Glutamatergic neuron (in vitro differentiated cells): ENCODE results near the gene FBN3. TPM values are rescaled to one million over a fixed set of nuclear protein-coding genes. Genes with fewer than 3 reads are reported as not detected.

ENCODE experiments used
- DNase-seq: peaks from one replicate; pipeline ENCODE4 v3.0.0; 2022
- H3K27ac Mint-ChIP-seq: one replicate; pipeline ENCODE4 v1.8.0; 2020; ENCODE audit warnings: mild to moderate bottlenecking, mixed read lengths, inconsistent platforms; ENCODE audit not compliant: unreplicated experiment
- H3K27me3 Mint-ChIP-seq: one replicate; pipeline ENCODE4 v1.8.0; 2020; ENCODE audit warnings: mild to moderate bottlenecking, moderate library complexity, mixed read lengths, inconsistent platforms; ENCODE audit not compliant: unreplicated experiment
- H3K36me3 Mint-ChIP-seq: one replicate; pipeline ENCODE4 v1.8.0; 2020; ENCODE audit warnings: mild to moderate bottlenecking, mixed read lengths, inconsistent platforms; ENCODE audit not compliant: unreplicated experiment
- H3K4me1 Mint-ChIP-seq: one replicate; pipeline ENCODE4 v1.8.0; 2020; ENCODE audit warnings: mild to moderate bottlenecking, low read depth, mixed read lengths, inconsistent platforms; ENCODE audit not compliant: unreplicated experiment
- H3K4me3 Mint-ChIP-seq: one replicate; pipeline ENCODE4 v1.8.0; 2020; ENCODE audit warnings: mild to moderate bottlenecking, mixed read lengths, inconsistent platforms; ENCODE audit not compliant: unreplicated experiment
- H3K9me3 Mint-ChIP-seq: one replicate; pipeline ENCODE4 v1.8.0; 2020; ENCODE audit warnings: mild to moderate bottlenecking, moderate library complexity, mixed read lengths, inconsistent platforms; ENCODE audit not compliant: unreplicated experiment
- CTCF ChIP-seq: fragments of 200-600 bp; sonication (generic); IDR thresholded peaks from one replicate; pipeline ENCODE4 v1.5.0; 2021; ENCODE audit not compliant: partially characterized antibody, unreplicated experiment
- long read RNA-seq: library from polyadenylated mRNA; unstranded; transcript quantifications from one replicate; pipeline ENCODE4 v2.0.0, GENCODE V29; 2020; ENCODE audit not compliant: unreplicated experiment
- total RNA-seq: library from RNA; stranded (reverse); fragmentation: NEBNext Ultra II Directional; extraction: Animal tissue kit (Norgen Biotek cat#: 25700); gene quantifications from one replicate; pipeline ENCODE4 v1.2.1, GENCODE V29; 2021; ENCODE audit not compliant: unreplicated experiment

FBN3 gene
- total RNA-seq: 18.3 TPM
- long read RNA-seq: 0 reads

GRCh38 chr19:8149261-8150094 is at the start of gene FBN3:
Gene FBN3, minus strand, starts transcription at chr19:8149592. Its CDS starts 2,112 bp downstream, at chr19:8147480.
- peak within 1 kb of the TSS; percentile 29 for H3K27ac Mint-ChIP-seq
- peaks cover 12% of the 10 kb centered on the region for H3K27me3 Mint-ChIP-seq
- H3K4me3 Mint-ChIP-seq: peak within 1 kb of the TSS; percentile 74
- H3K36me3 Mint-ChIP-seq: no peaks in the 10 kb centered on the region
- no peak for TF ChIP-seq CTCF
- peak; percentile 39 for DNase-seq
- peaks cover 2% of the 10 kb centered on the region for H3K4me1 Mint-ChIP-seq
- peaks cover 12% of the 10 kb centered on the region for H3K9me3 Mint-ChIP-seq

DNA sequence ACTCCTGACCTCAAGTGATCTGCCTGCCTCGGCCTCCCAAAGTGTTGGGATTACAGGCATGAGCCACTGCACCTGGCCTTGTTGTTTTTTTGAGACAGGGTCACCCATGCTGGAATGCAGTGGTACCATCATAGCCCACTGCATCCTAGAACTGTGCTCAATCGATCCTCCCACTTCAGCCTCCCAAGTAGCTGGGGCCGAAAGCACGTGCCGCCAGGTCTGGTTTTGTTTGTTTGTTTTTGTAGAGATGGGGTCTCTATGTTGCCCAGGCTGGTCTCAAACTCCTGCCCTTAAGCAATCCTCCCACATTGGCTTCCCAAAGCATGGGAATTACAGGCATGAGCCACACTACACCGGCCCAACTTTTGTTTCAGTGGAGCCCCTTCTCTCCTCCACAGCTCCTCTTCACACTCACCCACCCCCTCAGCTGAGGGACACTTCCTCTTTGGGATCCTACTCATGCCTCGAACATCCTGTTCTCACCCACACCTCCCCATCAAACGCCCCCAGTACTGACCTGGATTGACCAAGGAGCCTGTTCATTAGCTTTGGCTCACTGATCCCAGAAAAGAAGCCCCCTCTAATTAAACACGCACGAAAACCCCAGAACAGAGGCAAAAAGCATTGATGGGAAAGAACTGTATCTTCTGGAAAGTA is 47.0 kb upstream of the FBN3 start:
- Mint-ChIP-seq H3K27ac (no peak overlapping the region), H3K36me3 (no peaks in the 10 kb centered on the region), H3K9me3 (no peaks in the 10 kb centered on the region), H3K4me3 (no peak overlapping the region), H3K27me3 (peaks cover 2% of the 10 kb centered on the region), H3K4me1 (no peaks in the 10 kb centered on the region)
- no peak for TF ChIP-seq CTCF
- DNase-seq: no peak

GRCh38 chr19:8194528-8195267 is 45.3 kb upstream of the FBN3 start:
- Mint-ChIP-seq H3K4me1 (no peaks in the 10 kb centered on the region), H3K36me3 (no peaks in the 10 kb centered on the region), H3K27ac (no peak overlapping the region), H3K4me3 (no peak overlapping the region), H3K9me3 (no peaks in the 10 kb centered on the region), H3K27me3 (peaks cover 2% of the 10 kb centered on the region)
- DNase-seq: no peak
- no peak for TF ChIP-seq CTCF

DNA sequence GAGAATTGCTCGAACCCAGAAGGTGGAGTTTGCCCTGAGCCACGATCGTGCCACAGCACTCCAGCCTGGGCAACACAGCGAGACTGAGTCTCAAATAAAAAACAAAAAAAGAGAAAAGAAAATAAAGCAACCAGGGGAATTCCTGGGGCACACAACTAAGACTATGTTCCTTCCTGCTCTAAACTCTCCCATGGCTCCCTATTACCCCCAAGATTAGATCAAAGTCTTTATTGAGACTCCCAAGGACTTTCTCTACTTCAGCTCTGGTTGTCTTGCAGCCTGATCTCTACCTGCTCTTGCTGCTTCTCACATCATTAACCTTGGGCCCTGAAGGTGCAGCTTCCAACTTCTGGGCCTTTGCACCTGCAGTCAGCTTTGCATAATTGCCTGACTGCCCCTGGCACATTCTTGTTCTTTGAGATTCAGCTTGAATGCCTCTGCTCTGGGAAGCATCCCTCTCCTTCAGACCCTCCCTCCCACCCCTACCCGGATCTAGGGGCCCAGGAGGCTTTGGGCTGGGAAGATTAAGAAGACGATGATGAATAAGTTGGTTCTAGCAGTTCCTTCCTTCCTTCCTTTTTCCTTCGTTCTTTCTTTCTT is 42.9 kb upstream of the FBN3 start:
- Mint-ChIP-seq H3K9me3 (peaks cover 4% of the 10 kb centered on the region), H3K36me3 (no peaks in the 10 kb centered on the region), H3K27me3 (peaks cover 2% of the 10 kb centered on the region), H3K27ac (no peak overlapping the region), H3K4me3 (no peak overlapping the region), H3K4me1 (no peaks in the 10 kb centered on the region)
- no peak for DNase-seq
- no peak for TF ChIP-seq CTCF
